HG03439 (cell line): ENCODE measurements around the gene DPT.

Experiments
- ATAC-seq: cut with Tn5 transposase; IDR thresholded peaks from one replicate; pipeline ENCODE4 v1.9.1; 2021; ENCODE audit warnings: mild to moderate bottlenecking, moderate library complexity; ENCODE audit not compliant: unreplicated experiment

Gene DPT

GRCh38 chr1:168736520-168736919 is 7.5 kb upstream of the DPT start:
- no peak for ATAC-seq

- ATAC-seq = no peak
Observed at GRCh38 chr1:168735974-168736373, 7.0 kb upstream of the DPT start.

GRCh38 chr1:168734946-168735345 is 5.9 kb upstream of the DPT start:
- no peak for ATAC-seq

- ATAC-seq = no peak
Observed at GRCh38 chr1:168734271-168734670, 5.3 kb upstream of the DPT start.

GRCh38 chr1:168733241-168733640 is 4.2 kb upstream of the DPT start:
- ATAC-seq = no peak

GRCh38 chr1:168732736-168733135 is 3.7 kb upstream of the DPT start:
- no peak for ATAC-seq

GRCh38 chr1:168731244-168731953 is 2.4 kb upstream of the DPT start:
- no peak for ATAC-seq

- no peak for ATAC-seq
Observed at GRCh38 chr1:168729405-168729802, 398 bp upstream of the DPT start.

- ATAC-seq = no peak
Observed at GRCh38 chr1:168726719-168727118, 2.3 kb downstream of the DPT start.

GRCh38 chr1:168726281-168726680 is 2.7 kb downstream of the DPT start:
- ATAC-seq = no peak

- ATAC-seq = no peak
Observed at GRCh38 chr1:168725831-168726230, 3.2 kb downstream of the DPT start.

- ATAC-seq = no peak
Observed at GRCh38 chr1:168725060-168725459, 3.9 kb downstream of the DPT start.

GRCh38 chr1:168723000-168723399 is 6.0 kb downstream of the DPT start:
- ATAC-seq = no peak

GRCh38 chr1:168720839-168721238 is 8.2 kb downstream of the DPT start:
- no peak for ATAC-seq

GRCh38 chr1:168719306-168720111 is 9.5 kb downstream of the DPT start:
- no peak for ATAC-seq

GRCh38 chr1:168717906-168718891 is 10.8 kb downstream of the DPT start:
- no peak for ATAC-seq

GRCh38 chr1:168714012-168714411 is 15.0 kb downstream of the DPT start:
- ATAC-seq = no peak

- no peak for ATAC-seq
Observed at GRCh38 chr1:168709405-168710363, 19.3 kb downstream of the DPT start.

- ATAC-seq = no peak
Observed at GRCh38 chr1:168708698-168709404, 20.2 kb downstream of the DPT start.
